ENCODE data around the gene UBXN11. TPM values are rescaled to one million over a fixed set of nuclear protein-coding genes. Genes with fewer than 3 reads are reported as not detected.

The UBXN11 gene
- 9.7 TPM for total RNA-seq
- long read RNA-seq, partial matches to known transcripts, result 5 of 22 reads
- long read RNA-seq, other reads (novel, unspliced or antisense), result 12 of 22 reads

DNA sequence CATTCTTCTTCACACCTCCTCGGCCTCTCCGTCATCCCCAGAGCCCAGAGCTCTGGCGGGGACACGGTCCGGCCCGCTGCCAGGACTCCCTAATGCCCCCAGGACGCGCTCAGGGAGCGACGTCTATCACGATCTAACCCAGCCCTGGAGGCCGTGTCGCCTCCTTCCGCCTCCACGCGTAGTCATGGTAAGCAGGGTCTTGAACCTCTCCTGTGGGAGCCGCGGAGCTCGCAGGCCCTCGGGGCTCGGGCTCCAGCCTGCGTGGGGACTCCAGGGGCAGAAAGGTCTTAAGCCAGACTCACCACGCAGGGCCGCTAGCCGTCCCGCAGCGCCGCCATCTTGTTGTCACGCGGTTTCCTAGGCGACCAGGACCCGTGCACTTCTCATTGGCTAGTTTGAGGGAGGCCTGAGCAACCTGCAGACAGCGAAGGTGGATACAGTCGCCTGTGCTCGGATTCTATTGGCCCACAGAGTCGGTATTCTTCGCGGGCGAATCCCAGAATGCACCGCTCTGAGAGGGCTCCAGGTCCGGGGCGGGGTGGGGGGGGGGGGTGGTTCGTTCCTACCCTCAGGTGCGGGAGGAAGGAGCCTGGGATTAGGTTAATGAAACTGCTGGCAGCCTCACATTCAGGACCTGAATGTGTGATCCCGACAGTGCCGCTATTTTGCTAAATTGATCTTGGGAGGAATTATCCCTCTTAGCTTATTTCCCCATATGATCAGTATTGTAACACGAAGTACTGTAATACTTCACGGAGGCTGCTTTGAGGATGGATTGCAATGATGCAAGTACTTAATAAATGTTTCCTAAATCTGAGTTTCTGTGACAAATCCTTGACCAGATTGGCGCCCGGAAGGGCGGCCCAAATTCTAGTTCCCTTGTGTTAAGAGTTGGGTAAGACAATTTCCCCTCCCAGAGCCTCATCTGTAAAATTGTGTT, at the start of gene UBXN11:
Gene UBXN11 (minus strand): TSS at position 347 of the 940 bp plus-strand sequence. CDS start 3,753 bp downstream, outside the sequence.
- intact Hi-C loops (cut with micrococcal nuclease), result no loop called here
- ATAC-seq (peak; percentile 94), DNase-seq (peak; percentile 92)

DNA sequence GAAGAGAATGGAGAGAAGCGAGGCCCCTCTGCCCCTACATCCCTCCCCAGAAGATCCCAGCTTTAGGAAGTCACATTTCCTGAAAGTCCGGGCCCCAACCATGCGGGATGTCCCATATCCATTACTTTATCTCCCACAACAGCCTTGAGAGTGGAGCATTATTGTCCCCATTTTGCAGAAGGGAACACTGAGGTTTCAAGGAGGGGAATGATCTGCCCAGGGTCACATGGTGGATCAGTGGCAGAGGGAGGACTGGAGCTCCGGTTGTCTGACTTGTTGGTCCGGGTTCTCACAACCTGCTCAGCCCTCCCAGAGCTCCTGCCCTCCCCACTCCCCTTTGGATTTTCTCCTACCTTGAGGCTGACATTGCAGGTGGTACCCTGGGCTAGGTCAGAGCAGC, 49.7 kb upstream of the UBXN11 start:
- ATAC-seq (no peak), DNase-seq (no peak)
- intact Hi-C loops (cut with micrococcal nuclease), result no loop called here

DNA sequence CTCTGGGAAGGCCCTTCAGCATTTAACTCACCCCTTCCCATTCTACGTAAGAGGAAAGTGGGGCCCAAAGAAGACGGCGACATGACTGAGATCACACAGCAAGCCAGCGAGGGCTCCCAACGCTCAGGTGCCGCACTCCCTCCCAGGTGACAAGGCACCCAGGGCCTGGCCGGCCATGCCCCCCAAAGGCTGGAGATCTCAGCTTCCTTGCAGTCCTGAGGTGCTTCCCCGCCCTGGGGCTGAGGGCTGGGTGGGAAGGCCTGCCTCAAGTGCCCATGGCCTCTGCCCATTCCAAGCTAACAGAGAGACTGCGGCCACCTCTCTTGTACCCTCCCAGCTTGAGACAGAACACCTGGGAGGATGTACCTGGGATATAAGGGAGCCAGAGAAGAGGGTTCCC, 48.5 kb upstream of the UBXN11 start:
- DNase-seq (no peak), ATAC-seq (no peak)
- intact Hi-C loops (cut with micrococcal nuclease), result no loop called here

- intact Hi-C loops (cut with micrococcal nuclease), result no loop called here
- DNase-seq (no peak), ATAC-seq (no peak)
These were observed 47.8 kb upstream of the UBXN11 start, which contains the start of gene CRYBG2 for GRCh38 chr1:26353976-26354820. CRYBG2 (minus strand) TSS chr1:26354130; CDS start chr1:26346657, 7,473 bp downstream.

DNA sequence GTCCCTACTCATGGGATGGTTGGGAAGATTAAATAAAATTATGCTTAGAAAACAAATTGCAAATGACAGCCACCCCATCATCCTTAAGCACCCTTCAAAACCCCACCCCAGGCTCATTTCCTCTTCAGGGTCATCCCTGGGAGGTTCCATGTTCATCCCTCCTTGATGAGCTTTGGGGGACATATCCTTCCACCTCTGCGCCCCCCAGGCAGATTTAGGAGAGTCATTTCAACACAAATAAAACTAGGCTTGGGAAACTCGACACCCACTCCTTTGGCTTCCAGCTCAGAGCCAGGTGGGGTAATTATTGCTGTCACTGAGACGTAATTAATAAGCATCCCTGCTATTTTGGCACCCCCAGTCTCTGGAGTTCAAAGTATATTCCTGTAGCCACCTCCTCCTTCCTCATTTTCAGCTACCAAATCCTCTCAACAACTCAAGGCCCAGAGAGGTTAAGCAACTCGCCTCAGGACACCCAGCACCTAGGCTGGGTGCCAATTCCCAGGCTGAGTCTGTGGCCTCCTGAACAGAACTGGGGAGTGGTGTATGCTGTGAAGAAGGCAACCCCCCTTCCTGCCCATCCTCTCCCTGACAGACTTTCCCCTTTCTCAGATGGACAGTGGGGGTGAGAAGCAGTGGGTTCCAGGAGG, 46.9 kb upstream of the UBXN11 start:
- ATAC-seq, result no peak

DNA sequence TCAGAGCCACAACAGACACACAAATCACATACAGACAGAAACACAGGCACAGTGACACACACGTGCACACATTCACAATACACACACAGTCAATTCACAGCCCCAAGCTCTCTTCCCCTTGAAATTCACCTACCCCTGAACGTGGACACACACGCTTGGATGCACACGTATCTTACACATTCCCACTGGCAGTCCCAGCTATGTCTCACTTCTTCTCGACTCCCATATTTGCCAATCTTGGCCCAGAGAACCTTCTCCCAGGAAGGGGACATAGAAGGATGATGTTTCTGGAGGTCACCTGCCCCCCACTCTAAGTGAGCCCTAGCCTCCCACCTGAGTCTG, 45.9 kb upstream of the UBXN11 start:
- intact Hi-C loops (cut with micrococcal nuclease), result no loop called here
- ATAC-seq, result no peak

More for the DNA sequence above, 46.9 kb upstream of the UBXN11 start:
- intact Hi-C loops (cut with micrococcal nuclease), result no loop called here
- no peak for DNase-seq

DNA sequence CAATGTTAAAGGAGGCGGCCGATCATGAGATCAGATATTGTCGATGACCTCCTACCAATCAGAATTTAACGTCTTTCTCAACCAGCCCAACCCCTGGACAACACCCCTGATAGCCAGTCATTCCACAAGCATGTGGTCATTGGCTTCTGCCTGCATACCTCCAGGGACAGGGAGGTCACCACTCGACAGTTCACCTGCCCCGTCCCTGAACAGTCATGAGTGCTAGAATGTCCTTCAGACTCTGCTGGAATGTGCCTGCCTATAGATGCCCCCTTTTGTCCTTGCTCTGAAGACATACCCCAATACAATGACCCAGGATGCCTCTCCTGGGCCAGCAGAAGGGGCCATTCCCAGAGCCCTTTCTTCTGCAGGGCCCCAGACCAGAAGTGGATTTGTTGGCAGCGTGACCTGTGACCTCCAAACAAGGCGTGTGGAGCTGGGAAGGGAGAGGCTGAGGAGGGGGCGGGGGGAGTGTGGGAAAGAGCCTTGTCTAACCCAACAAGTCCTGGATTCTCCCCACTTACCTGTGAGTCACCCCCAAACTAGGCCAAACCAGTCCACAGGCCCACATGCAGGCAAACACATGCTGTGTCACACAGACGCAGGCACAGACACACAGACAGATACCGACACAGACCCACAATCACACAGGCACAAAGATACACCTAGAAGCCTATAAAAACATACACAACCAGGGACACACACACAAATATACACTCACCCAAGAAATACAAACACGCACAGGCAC, 45.3 kb upstream of the UBXN11 start:
- ATAC-seq (no peak), DNase-seq (no peak)
- intact Hi-C loops (cut with micrococcal nuclease), result no loop called here

More for the DNA sequence above, 45.9 kb upstream of the UBXN11 start:
- DNase-seq, result no peak

- no peak for DNase-seq
- intact Hi-C loops (cut with micrococcal nuclease), result no loop called here
- no peak for ATAC-seq
These were observed 44.5 kb upstream of the UBXN11 start for GRCh38 chr1:26350701-26351589.

DNA sequence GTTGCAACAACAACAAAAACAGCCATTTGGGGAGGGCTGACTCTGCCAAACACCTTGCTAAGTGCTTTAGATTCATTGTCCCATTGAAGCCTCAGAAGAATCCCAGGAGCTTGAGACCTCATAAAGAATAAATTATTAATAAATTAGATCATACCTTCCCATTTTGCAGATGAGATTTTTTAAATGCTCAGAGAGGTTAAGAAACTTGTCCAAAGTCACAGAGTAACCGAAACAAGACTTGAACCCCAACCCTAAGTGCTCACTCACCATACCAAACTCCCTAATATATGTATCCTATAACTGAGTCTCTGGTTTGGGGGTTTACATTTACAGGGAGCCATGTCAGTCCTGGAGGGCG, 43.9 kb upstream of the UBXN11 start:
- DNase-seq (no peak), ATAC-seq (no peak)
- intact Hi-C loops (cut with micrococcal nuclease), result no loop called here

- ATAC-seq, result no peak
These were observed 43.4 kb upstream of the UBXN11 start for GRCh38 chr1:26349877-26350244.

GRCh38 chr1:26349188-26349876, 42.9 kb upstream of the UBXN11 start:
- ATAC-seq, result no peak
- no peak for DNase-seq
- intact Hi-C loops (cut with micrococcal nuclease), result no loop called here

More at GRCh38 chr1:26349877-26350244, 43.4 kb upstream of the UBXN11 start:
- DNase-seq, result no peak
- intact Hi-C loops (cut with micrococcal nuclease), result no loop called here

GRCh38 chr1:26346274-26347033, 40.0 kb upstream of the UBXN11 start:
- ATAC-seq (no peak), DNase-seq (no peak)
- intact Hi-C loops (cut with micrococcal nuclease), result no loop called here

DNA sequence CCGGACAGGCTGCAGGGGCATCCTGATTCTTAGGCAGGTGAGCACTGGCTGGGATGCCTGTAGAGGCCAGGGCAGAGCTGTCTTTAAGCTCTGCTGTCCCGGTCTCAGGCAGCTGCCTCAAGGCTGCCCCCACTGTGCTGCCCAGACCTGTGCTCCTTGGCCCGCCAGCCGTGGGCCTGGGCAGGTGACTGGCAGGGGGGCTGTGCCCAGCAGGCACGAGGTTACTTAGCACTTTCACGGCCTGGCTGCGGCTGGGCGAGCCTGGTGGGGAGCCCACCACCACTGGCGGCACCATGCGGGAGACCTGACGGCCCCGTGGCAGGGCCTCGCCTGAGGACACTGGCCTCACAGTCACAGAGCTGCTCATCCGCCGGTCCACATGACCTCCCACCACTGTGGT, 39.3 kb upstream of the UBXN11 start:
- DNase-seq, result no peak
- ATAC-seq, result no peak
- intact Hi-C loops (cut with micrococcal nuclease), result no loop called here

- intact Hi-C loops (cut with micrococcal nuclease), result no loop called here
- ATAC-seq (no peak), DNase-seq (no peak)
These were observed 37.9 kb upstream of the UBXN11 start for GRCh38 chr1:26344147-26344920.

- no peak for DNase-seq
These were observed 33.6 kb upstream of the UBXN11 start for GRCh38 chr1:26340047-26340481.

GRCh38 chr1:26338670-26339069, 32.2 kb upstream of the UBXN11 start:
- intact Hi-C loops (cut with micrococcal nuclease), result no loop called here
- ATAC-seq (no peak), DNase-seq (no peak)

More at GRCh38 chr1:26340047-26340481, 33.6 kb upstream of the UBXN11 start:
- ATAC-seq, result no peak
- intact Hi-C loops (cut with micrococcal nuclease), result no loop called here
